ENCODE results near the gene LHCGR.

DNA sequence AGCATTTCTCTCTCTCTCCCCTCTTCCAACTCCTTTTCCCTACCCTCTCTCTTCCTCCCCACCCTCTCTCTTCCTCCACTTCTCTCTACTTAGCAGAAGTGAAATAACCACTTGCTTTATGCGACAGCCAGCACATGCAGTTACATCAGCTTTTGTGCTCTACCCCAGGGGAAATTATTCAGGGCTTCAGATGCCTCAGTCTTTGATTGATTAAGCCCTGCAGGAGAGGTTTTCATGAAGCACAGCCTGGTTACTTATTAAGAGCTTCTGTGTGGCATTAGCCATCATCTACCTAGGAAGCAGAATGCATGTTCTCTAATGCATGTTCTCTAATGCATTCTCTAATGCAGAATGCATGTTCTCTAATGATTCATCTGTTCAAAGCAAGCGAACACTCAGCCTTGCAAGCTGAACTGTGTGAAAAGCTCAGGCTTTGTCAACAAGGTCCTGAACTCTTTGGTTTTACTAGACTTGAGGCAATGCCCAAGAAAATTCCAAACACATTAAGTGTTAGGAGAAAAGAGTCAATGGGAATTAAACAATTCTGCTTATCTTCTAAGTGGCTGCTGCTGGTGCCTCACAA is 56.1 kb downstream of the LHCGR start:
- TF ChIP-seq, protein P1, sequence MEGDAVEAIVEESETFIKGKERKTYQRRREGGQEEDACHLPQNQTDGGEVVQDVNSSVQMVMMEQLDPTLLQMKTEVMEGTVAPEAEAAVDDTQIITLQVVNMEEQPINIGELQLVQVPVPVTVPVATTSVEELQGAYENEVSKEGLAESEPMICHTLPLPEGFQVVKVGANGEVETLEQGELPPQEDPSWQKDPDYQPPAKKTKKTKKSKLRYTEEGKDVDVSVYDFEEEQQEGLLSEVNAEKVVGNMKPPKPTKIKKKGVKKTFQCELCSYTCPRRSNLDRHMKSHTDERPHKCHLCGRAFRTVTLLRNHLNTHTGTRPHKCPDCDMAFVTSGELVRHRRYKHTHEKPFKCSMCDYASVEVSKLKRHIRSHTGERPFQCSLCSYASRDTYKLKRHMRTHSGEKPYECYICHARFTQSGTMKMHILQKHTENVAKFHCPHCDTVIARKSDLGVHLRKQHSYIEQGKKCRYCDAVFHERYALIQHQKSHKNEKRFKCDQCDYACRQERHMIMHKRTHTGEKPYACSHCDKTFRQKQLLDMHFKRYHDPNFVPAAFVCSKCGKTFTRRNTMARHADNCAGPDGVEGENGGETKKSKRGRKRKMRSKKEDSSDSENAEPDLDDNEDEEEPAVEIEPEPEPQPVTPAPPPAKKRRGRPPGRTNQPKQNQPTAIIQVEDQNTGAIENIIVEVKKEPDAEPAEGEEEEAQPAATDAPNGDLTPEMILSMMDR (IDR thresholded peaks at IDR 0.05) = no peak
- TF ChIP-seq EP300 (IDR thresholded peaks at IDR 0.05) (no peak), POLR2AphosphoS5 (IDR thresholded peaks at IDR 0.05) (no peak), POLR2A (IDR thresholded peaks at IDR 0.05) (no peak)

All from gastroesophageal sphincter (tissue), 3 donors.